ENCODE measurements around the gene ERC1.

Gene ERC1

GRCh38 chr12:1501695-1502378 lies 510.8 kb downstream of the ERC1 start:
- TF ChIP-seq, protein P1, sequence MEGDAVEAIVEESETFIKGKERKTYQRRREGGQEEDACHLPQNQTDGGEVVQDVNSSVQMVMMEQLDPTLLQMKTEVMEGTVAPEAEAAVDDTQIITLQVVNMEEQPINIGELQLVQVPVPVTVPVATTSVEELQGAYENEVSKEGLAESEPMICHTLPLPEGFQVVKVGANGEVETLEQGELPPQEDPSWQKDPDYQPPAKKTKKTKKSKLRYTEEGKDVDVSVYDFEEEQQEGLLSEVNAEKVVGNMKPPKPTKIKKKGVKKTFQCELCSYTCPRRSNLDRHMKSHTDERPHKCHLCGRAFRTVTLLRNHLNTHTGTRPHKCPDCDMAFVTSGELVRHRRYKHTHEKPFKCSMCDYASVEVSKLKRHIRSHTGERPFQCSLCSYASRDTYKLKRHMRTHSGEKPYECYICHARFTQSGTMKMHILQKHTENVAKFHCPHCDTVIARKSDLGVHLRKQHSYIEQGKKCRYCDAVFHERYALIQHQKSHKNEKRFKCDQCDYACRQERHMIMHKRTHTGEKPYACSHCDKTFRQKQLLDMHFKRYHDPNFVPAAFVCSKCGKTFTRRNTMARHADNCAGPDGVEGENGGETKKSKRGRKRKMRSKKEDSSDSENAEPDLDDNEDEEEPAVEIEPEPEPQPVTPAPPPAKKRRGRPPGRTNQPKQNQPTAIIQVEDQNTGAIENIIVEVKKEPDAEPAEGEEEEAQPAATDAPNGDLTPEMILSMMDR (IDR thresholded peaks at IDR 0.05; ENCODE audit: low read depth, low read length), result no peak

DNA sequence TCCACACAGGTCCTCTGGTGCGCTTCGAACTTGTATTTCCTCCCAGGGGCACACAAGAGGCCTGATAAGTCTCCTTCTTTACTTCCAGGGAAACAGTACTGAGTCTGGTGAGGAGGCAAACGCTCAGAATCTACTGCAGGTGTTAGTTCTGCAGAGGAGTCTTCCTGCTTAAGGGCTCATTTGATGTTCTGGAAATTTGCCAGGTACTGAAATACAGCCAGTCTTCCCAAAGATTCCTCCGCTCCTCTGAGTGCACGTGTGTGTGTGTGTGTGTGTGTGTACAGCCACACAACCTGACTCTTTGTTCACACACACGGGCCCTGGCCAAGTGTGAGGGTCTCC lies 511.3 kb downstream of the ERC1 start:
- TF ChIP-seq, protein P1 (IDR thresholded peaks at IDR 0.05; ENCODE audit: low read depth, low read length), result no peak
- H3K4me3 ChIP-seq (ENCODE audit: low read depth, low read length), result no peak overlapping the region

More at GRCh38 chr12:1501695-1502378, 510.8 kb downstream of the ERC1 start:
- no peak overlapping the region for H3K4me3 ChIP-seq (ENCODE audit: low read depth, low read length)

- TF ChIP-seq, protein P1 (IDR thresholded peaks at IDR 0.05; ENCODE audit: low read depth, low read length), result no peak
- no peak overlapping the region for H3K4me3 ChIP-seq (ENCODE audit: low read depth, low read length)
These were observed 511.8 kb downstream of the ERC1 start for GRCh38 chr12:1502831-1503230.

GRCh38 chr12:1503281-1503711 lies 512.3 kb downstream of the ERC1 start:
- TF ChIP-seq, protein P1 (IDR thresholded peaks at IDR 0.05; ENCODE audit: low read depth, low read length), result no peak
- H3K4me3 ChIP-seq (ENCODE audit: low read depth, low read length), result no peak overlapping the region

- TF ChIP-seq, protein P1 (IDR thresholded peaks at IDR 0.05; ENCODE audit: low read depth, low read length), result no peak
- H3K4me3 ChIP-seq (ENCODE audit: low read depth, low read length), result no peak overlapping the region
These were observed 513.4 kb downstream of the ERC1 start for GRCh38 chr12:1504304-1504894.

GRCh38 chr12:1504895-1505311 lies 513.9 kb downstream of the ERC1 start:
- TF ChIP-seq, protein P1 (IDR thresholded peaks at IDR 0.05; ENCODE audit: low read depth, low read length), result no peak
- H3K4me3 ChIP-seq (ENCODE audit: low read depth, low read length), result no peak overlapping the region

DNA sequence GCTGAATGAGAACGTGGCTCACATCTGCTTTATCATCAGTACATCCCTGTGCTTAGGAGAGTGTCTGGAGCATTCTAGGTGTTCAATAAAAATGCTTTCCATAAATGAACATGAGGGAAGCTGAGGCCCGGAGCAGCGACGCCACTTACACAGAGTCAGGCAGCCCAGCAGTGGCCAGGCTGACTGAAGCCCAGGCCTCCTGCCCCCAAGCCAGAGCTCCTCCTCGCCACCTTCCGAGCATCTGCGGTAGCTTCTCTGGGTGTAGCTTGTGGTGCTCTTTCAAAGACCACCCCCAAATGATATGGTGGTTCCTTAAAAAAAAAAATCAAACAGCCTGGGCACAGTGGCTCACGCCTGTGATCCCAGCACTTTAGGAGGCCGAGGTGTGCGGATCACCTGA lies 514.6 kb downstream of the ERC1 start:
- H3K4me3 ChIP-seq (ENCODE audit: low read depth, low read length), result no peak overlapping the region
- TF ChIP-seq, protein P1 (IDR thresholded peaks at IDR 0.05; ENCODE audit: low read depth, low read length), result no peak
